ENCODE data around the gene ABTB2. TPM values are rescaled to one million over a fixed set of nuclear protein-coding genes. Genes with fewer than 3 reads are reported as not detected.
"Not testable (repeated sequence)": the region's sequence is repeated elsewhere in the genome, so short reads cannot be mapped to it uniquely, and the experiment has no call there.

ABTB2 gene
- total RNA-seq, 1 donor from 2014 or later = 15.9 TPM

DNA sequence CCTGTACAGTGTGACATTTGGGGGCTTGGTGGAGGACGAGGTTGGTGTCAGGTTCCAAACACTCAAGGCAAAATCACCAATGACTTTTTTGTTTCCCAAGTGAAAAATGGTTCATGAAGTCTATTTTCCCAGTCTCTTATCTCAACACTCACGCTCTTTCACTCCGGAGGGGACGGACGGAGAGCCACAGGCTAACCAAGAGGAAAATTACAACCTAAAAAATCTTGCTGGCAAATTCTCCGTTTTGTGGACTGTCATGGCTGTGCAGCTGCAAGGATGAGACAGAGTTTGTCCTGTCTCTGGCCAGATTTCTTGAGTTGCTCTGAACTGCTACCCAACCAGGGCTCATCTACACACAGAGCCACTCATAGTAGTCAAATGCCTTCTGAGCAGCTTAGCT, 101.2 kb downstream of the ABTB2 start:
- intact Hi-C loops (cut with DNase I) = no loop called here
- ATAC-seq (ENCODE audit: poor library complexity) (peak; percentile 64), DNase-seq (no peak)

DNA sequence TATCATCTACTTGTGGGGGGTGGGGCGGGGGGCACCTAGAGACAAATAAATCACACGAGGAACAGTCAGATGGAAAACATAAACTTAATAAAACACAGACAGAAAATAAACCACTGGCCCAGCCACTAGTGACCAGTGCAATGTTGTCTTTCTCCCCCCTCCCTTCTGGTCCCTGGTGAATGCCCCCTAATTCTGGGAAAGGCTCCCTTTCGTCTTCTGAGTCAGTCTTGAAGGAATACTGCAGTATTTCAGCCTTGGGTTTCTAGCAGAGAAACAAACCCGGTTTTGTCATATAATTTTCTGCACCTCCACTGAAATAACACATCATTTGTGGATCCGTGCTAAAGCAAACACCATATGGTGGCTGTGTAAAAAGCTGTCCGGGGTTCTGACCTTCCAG, 101.7 kb downstream of the ABTB2 start:
- intact Hi-C loops (cut with DNase I) = no loop called here
- ATAC-seq (ENCODE audit: poor library complexity) (peak; percentile 69), DNase-seq (no peak)

DNA sequence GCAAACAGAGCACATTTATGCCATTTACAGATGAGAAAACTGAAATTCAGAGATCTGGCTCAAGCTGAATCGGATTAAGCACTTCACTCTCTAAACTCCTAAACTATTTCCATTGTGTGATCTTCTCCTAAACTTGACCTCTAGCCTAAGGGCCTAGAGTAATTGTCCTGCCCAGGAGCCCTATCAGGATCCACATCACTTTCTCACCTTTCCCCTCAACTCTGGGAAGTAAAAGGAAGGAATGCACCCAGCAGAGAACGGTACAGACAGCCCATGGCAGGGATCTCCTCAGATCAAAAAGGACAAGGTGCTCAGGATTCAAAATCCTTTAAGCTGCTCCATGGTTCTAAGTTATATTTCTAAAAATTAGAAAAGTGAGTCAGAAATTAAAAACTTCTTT, 102.7 kb downstream of the ABTB2 start:
- DNase-seq (no peak), ATAC-seq (ENCODE audit: poor library complexity) (no peak)
- intact Hi-C loops (cut with DNase I) = no loop called here

GRCh38 chr11:34254011-34254410, 103.8 kb downstream of the ABTB2 start:
- intact Hi-C loops (cut with DNase I) = no loop called here
- no peak for DNase-seq
- no peak for ATAC-seq (ENCODE audit: poor library complexity)

- intact Hi-C loops (cut with DNase I) = no loop called here
- ATAC-seq (ENCODE audit: poor library complexity) (no peak), DNase-seq (no peak)
Measured at GRCh38 chr11:34252651-34253050, 105.2 kb downstream of the ABTB2 start.

DNA sequence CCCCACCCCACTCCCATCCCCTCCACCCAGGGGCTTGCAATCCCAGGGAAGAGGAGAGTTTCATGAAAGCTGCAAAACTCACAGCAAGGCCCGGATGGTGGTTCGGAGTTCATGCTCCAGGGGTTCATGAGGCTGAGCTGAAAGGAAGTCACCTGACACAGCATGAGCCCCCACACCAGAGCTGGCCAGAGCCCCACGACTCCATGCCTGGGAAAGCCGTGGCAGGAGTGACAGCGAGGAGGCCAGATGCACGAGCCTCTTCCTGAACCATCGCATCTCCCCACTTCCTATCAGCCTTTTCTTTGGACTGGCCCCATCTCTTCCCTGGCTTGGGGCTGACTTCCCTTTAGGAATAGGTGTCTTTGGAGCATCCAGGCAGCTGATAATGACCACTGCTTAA, 105.8 kb downstream of the ABTB2 start:
- DNase-seq (no peak), ATAC-seq (ENCODE audit: poor library complexity) (no peak)
- intact Hi-C loops (cut with DNase I) = no loop called here

DNA sequence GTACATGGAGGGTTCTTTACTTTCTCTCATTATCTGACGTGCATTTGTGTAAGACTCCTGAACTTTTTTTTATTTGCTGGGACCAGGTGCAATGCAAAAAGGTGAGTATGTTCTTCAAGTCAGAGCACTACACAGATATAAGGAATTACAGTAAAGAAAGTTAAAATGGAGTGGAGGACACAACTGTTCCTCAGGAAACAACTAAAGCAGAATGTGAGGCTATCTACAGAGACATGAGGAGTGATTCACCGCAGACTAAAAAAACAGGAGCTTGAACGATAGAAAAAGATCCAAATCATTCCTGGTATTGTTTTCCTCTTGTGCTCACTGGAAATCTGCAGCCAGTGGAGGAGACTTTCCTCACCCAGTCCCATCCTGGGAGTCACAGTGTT, 106.2 kb downstream of the ABTB2 start:
- intact Hi-C loops (cut with DNase I) = no loop called here
- ATAC-seq (ENCODE audit: poor library complexity) = no peak

GRCh38 chr11:34250732-34251588, 106.8 kb downstream of the ABTB2 start:
- peak; percentile 76 for DNase-seq
- intact Hi-C loops (cut with DNase I) = no loop called here
- peak; percentile 87 for ATAC-seq (ENCODE audit: poor library complexity)

More for the DNA sequence above, 106.2 kb downstream of the ABTB2 start:
- no peak for DNase-seq

DNA sequence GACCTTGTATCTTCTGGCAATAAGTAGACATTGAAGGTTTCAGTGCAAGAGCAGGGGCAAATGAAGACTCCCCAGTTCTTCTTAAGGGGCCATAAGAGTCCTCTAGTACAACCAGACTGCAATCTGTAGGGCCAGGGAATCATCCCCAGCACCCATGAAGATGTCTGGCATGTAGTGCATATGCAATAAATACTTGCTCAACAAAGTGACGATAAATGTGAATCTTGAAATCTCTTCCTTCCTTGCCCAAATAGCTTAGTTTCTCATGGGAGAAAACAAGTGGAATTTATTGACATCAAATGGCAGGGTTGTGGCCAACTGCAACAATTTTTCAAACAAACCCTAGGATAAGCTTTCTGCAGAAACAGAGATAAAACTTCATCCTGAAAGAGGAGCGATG, 107.6 kb downstream of the ABTB2 start:
- intact Hi-C loops (cut with DNase I) = no loop called here
- no peak for ATAC-seq (ENCODE audit: poor library complexity)

DNA sequence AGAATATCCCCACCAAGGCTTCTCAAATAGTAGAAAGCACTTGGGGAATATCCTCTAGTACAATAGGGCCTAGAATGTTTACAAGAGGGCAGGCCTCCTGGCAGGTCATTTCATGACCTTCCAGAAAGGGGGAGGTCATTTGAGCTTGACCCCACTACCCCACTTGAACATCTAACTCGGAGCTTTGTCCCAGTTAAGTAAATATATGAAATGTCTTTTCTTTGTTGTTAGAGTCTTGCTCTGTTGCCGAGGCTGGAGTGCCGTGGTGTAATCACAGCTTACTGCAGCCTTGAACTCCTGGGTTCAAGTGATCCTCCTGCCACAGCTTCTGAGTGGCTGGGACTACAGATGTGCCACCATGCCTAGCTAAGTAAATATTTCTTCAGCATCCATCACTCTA, 108.4 kb downstream of the ABTB2 start:
- no peak for ATAC-seq (ENCODE audit: poor library complexity)
- DNase-seq = no peak
- intact Hi-C loops (cut with DNase I) = no loop called here

More for the DNA sequence above, 107.6 kb downstream of the ABTB2 start:
- no peak for DNase-seq

GRCh38 chr11:34246511-34246910, 111.3 kb downstream of the ABTB2 start:
- DNase-seq; intact Hi-C loops (cut with DNase I); ATAC-seq (ENCODE audit: poor library complexity): not testable (repeated sequence)

GRCh38 chr11:34245041-34245440, 112.8 kb downstream of the ABTB2 start:
- ATAC-seq (ENCODE audit: poor library complexity) (no peak), DNase-seq (no peak)
- intact Hi-C loops (cut with DNase I) = no loop called here

DNA sequence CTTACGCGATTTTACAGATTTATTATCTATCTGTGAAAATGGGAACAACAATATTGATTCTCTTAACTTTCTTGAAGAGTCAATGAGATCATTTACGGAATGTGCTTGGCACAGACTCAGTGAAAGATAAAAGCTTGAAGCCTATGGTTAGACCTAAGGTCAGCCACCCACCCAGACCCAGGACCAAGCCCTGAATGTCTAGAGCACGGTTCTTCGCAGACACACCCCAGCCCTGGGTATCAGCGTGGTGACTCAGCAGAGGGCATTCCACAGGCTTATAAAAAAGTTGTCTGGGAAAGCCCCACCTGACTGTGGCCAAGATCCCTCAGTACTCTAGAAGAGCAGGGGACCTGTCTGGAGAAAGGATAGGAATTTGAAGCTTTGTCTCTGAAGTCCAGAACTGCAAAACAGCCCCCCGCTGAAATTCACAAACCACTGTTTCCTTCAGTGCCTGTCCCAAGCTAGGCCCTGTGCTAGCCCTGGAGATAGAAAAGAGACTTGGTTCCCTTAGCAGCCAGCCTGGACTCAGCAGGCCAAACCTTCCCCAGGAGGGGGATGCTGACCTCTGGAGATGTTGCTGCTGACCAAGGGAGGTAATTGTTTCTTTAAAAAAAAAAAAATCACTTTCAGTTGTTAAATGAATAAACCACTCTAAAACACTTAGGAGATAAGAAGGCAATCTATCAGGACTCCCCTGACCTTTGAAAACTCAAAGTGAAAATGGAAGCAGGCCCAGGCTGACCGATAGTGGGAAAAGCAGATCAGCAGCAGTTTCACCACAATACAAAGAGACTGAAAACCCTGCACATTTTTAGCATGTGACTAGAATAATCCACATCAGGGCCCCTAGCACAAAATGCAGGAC, 114.0 kb downstream of the ABTB2 start:
- ATAC-seq (ENCODE audit: poor library complexity) (peak; percentile 61), DNase-seq (no peak)
- intact Hi-C loops (cut with DNase I) = no loop called here

- ATAC-seq (ENCODE audit: poor library complexity) = no peak
- no peak for DNase-seq
- intact Hi-C loops (cut with DNase I) = no loop called here
Measured at GRCh38 chr11:34242037-34242625, 115.7 kb downstream of the ABTB2 start.

DNA sequence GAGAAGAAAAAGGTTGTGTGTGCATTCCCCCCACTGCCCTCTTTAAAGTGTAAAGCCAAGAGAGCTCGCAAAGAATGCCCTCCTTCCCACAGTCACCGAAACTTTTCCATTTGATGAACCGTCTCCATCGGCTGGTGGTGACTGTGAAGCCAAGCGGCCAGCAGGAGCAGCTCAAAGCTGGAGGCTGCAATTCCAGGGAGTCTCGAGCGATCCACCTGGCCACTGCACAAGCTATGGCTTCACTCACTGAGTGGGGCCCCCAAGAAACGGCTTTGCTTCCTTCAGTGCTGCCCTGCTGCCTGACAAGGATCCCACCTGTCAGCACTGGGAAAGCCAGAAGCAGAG, 117.7 kb downstream of the ABTB2 start:
- ATAC-seq (ENCODE audit: poor library complexity) = no peak
- intact Hi-C loops (cut with DNase I) = no loop called here

GRCh38 chr11:34239465-34240149, 118.2 kb downstream of the ABTB2 start:
- intact Hi-C loops (cut with DNase I) = no loop called here
- DNase-seq (no peak), ATAC-seq (ENCODE audit: poor library complexity) (no peak)

More for the DNA sequence above, 117.7 kb downstream of the ABTB2 start:
- no peak for DNase-seq

- intact Hi-C loops (cut with DNase I) = no loop called here
- DNase-seq (no peak), ATAC-seq (ENCODE audit: poor library complexity) (no peak)
Measured at GRCh38 chr11:34238966-34239365, 118.8 kb downstream of the ABTB2 start.

GRCh38 chr11:34238533-34238932, 119.3 kb downstream of the ABTB2 start:
- intact Hi-C loops (cut with DNase I) = no loop called here
- DNase-seq = no peak
- ATAC-seq (ENCODE audit: poor library complexity) = no peak

DNA sequence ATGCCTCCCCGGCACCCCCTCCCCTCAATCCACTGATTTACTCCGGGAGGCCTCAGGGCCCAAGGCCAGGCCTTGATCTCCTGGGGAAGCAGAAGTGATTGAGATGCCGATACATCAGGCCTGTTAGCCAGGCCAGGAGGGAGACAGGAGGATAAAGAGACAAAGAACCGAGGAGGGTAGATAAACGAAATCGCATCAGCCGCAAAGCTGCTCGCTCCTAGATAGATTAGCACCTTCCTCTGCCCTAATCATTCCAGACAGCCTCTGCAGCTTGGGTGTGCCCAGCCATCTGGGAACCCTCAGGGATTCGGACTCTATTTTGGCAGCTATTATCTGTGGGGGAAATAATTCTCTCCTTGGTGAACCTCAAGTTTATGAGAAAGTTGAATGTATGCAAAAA, 121.2 kb downstream of the ABTB2 start:
- no peak for DNase-seq
- ATAC-seq (ENCODE audit: poor library complexity) = no peak
- intact Hi-C loops (cut with DNase I) = no loop called here

Measured in Right ventricle myocardium superior (tissue), 1 donor.